Mucosa of rectum (tissue), 2 donors: ENCODE results near the gene PCNX2.

Source experiments
- H3K27ac ChIP-seq, 2 donors: one replicate each; pipeline ENCODE4 v1.7.0; 2013; ENCODE audit warnings: inconsistent platforms in 2 of 2, low read depth in 2 of 2, low read length in 2 of 2
- H3K27me3 ChIP-seq, 2 donors: one replicate each; pipeline ENCODE4 v1.7.0; 2013; ENCODE audit warnings: low read length in 2 of 2; ENCODE audit not compliant: control insufficient read depth in 2 of 2, insufficient read depth in 2 of 2
- H3K36me3 ChIP-seq, 2 donors: one replicate each; pipeline ENCODE4 v1.7.0; 2013; ENCODE audit warnings: low read length in 2 of 2; ENCODE audit not compliant: control insufficient read depth in 2 of 2, insufficient read depth in 2 of 2
- H3K4me1 ChIP-seq, 2 donors: one replicate each; pipeline ENCODE4 v1.7.0; 2013; ENCODE audit warnings: low read length in 2 of 2, mild to moderate bottlenecking in 1 of 2; ENCODE audit not compliant: control insufficient read depth in 2 of 2, insufficient read depth in 2 of 2
- H3K4me3 ChIP-seq, 2 donors: one replicate each; pipeline ENCODE4 v1.7.0; 2013; ENCODE audit warnings: low read length in 2 of 2
- H3K9ac ChIP-seq, 2 donors: one replicate each; pipeline ENCODE4 v1.7.0; 2013; ENCODE audit warnings: low read length in 2 of 2, low read depth in 1 of 2, mild to moderate bottlenecking in 1 of 2
- H3K9me3 ChIP-seq, 2 donors: one replicate each; pipeline ENCODE4 v1.7.0; 2013; ENCODE audit warnings: low read length in 2 of 2; ENCODE audit not compliant: control insufficient read depth in 2 of 2
- donor health status: healthy.
- donor health status: Normal muscosa, but diverticular disease.

PCNX2 gene, protein sequence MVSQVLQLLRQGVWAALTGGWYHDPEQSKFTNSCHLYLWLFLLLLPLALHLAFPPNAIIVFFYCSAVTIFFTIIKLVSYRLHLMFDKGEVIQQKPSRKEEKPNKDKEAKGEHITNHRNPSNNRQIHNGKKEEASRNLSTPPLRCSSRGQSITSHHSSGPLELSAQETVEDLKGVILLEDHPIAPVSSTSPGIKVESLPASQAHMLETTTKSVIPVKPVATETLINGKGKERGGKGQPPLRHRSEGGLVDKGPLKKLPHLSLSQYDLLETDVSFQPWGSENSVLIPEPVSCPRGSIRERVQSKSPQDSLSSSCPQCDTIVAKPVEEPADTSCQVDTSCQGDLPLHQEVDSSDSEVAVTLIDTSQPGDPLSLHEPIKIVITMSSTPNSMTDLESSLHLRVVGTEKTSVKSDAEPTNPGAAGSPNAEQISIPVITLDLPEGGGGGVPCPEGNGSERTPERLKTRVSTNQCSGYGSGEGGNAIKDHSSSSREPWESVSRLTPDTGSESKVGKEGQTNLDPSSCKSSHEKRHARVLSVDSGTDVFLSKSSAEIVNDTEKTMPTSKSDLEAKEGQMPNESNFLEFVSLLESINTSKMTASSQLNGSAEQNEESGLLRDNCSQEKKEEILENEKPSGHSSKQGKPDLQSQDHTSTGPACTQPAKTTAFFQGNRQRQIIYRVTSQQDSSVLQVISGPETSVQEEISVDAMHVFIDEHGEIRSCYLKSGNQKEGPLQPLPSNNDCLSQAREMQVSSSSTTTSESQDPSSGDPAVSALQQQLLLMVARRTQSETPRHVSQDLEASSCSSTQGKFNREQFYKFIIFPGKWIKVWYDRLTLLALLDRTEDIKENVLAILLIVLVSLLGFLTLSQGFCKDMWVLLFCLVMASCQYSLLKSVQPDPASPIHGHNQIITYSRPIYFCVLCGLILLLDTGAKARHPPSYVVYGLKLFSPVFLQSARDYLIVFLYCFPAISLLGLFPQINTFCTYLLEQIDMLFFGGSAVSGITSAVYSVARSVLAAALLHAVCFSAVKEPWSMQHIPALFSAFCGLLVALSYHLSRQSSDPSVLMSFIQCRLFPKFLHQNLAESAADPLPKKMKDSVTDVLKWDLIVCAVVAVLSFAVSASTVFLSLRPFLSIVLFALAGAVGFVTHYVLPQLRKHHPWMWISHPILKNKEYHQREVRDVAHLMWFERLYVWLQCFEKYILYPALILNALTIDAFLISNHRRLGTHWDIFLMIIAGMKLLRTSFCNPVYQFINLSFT (N-terminal part only)

DNA sequence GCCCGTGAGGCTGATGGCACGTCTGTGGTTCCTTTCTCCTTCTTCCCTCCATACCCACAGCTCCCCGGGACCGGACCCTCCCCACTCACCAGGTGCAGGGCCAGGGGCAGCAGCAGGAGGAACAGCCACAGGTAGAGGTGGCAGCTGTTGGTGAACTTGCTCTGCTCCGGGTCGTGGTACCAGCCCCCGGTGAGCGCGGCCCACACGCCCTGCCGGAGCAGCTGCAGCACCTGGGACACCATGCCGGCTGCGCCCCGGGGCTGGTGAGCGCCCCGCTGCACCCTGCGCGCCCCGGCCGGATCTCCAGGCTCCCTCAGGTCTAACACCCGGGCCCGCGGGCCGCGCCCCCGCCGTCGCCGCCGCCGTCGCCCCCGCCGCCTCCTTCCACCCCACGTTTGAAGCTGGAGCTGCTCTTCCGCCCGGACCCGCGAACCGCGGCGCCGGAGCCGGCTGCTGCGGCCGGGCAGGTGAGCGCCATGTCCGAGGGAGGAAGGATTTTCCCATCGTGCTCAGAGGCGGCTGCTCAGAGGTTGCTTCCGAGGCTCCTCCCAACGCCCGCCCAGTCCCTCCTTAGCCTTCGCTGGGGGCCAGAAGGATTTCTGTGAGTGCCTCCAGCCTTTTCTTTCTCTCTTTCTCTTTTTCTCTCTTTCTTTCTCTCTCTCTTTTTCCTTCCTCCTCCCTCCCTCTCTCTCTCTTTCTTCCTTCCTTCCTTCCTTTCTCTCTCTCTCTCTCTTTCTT is at the start of gene PCNX2:
Gene PCNX2, minus strand, starts transcription at position 489 of the 738 bp plus-strand sequence. Its CDS starts 247 bp downstream, at position 242.
- Histone ChIP-seq H3K36me3 (no peaks in the 10 kb centered on the region), H3K27ac (peak within 1 kb of the TSS; percentile 13 to 27), H3K4me3 (peak within 1 kb of the TSS; percentile 69 to 73), H3K27me3 (no peaks in the 10 kb centered on the region), H3K9me3 (no peaks in the 10 kb centered on the region), H3K4me1 (peaks cover 0 to 6% of the 10 kb centered on the region in 2 donors), H3K9ac (peak within 1 kb of the TSS; percentile 36 to 59)

- no peaks in the 10 kb centered on the region for H3K9me3 ChIP-seq
- H3K27me3 ChIP-seq = no peaks in the 10 kb centered on the region
- H3K4me3 ChIP-seq = no peak overlapping the region
- H3K36me3 ChIP-seq = no peaks in the 10 kb centered on the region
- no peak overlapping the region for H3K27ac ChIP-seq
- H3K9ac ChIP-seq = no peak overlapping the region
- H3K4me1 ChIP-seq = peaks cover 0 to 6% of the 10 kb centered on the region in 2 donors
These were observed 47.7 kb upstream of the PCNX2 start for GRCh38 chr1:233343262-233343661.

GRCh38 chr1:233342086-233342485 is 46.6 kb upstream of the PCNX2 start:
- Histone ChIP-seq H3K9me3 (no peaks in the 10 kb centered on the region), H3K4me3 (no peak overlapping the region), H3K36me3 (no peaks in the 10 kb centered on the region), H3K27ac (no peak overlapping the region), H3K27me3 (no peaks in the 10 kb centered on the region), H3K9ac (no peak overlapping the region), H3K4me1 (peaks cover 2 to 6% of the 10 kb centered on the region in 2 donors)

GRCh38 chr1:233340966-233341516 is 45.5 kb upstream of the PCNX2 start:
- H3K4me3 ChIP-seq = no peak overlapping the region
- peaks cover 2 to 6% of the 10 kb centered on the region in 2 donors for H3K4me1 ChIP-seq
- H3K27ac ChIP-seq = no peak overlapping the region
- H3K27me3 ChIP-seq = peaks cover 0 to 3% of the 10 kb centered on the region in 2 donors
- no peaks in the 10 kb centered on the region for H3K9me3 ChIP-seq
- no peaks in the 10 kb centered on the region for H3K36me3 ChIP-seq
- H3K9ac ChIP-seq = no peak overlapping the region

DNA sequence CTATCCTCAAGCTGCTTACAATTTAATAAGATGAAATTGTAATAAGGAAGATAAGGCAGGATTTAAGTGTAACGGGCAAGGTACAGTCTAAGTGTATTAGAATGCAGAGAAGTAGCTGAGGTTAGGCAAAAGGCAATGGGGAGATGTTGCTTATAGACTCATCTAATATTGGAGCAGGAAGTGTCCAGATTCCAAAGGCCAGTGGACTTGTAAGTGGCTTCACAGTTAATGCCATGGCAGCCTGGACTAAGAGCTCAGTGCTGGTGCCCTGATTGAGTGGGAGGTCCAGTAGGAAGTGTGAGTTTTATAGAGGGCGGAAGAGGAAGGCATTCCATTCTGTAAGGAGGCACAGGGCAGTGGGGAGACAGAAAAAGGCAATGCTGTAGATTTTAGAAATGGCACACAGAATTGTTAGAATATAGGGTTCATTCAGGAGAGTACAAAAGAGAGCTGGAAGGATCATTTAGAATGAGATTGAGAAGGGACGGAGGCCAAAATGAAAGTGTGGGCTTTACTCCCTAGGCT is 44.6 kb upstream of the PCNX2 start:
- H3K9ac ChIP-seq = no peak overlapping the region
- H3K27ac ChIP-seq = no peak overlapping the region
- peaks cover 2 to 6% of the 10 kb centered on the region in 2 donors for H3K4me1 ChIP-seq
- H3K4me3 ChIP-seq = no peak overlapping the region
- no peaks in the 10 kb centered on the region for H3K9me3 ChIP-seq
- H3K36me3 ChIP-seq = no peaks in the 10 kb centered on the region
- H3K27me3 ChIP-seq = peaks cover 0 to 3% of the 10 kb centered on the region in 2 donors

DNA sequence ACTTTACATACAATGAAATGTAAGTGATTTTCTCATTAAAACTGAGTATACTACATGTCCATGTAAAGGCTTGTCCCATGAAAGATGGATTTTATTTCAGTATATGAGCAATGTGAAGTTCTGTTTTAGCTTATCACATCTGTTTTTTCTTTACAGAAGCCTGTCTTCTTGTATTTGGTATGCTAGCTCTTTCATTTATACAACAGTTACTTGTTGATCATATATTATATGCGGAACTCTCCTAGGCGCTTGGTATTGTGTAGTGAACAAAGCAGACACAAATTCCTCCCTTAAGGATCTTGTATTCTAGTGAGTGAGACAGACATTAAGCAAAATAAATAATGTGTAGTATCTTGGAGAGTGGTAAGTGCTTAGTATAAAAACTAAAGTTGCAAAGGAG is 42.6 kb upstream of the PCNX2 start:
- Histone ChIP-seq H3K4me3 (no peak overlapping the region), H3K27ac (no peak overlapping the region), H3K36me3 (no peaks in the 10 kb centered on the region), H3K9ac (no peak overlapping the region), H3K4me1 (peaks cover 2 to 10% of the 10 kb centered on the region in 2 donors), H3K27me3 (peaks cover 0 to 3% of the 10 kb centered on the region in 2 donors), H3K9me3 (no peaks in the 10 kb centered on the region)

DNA sequence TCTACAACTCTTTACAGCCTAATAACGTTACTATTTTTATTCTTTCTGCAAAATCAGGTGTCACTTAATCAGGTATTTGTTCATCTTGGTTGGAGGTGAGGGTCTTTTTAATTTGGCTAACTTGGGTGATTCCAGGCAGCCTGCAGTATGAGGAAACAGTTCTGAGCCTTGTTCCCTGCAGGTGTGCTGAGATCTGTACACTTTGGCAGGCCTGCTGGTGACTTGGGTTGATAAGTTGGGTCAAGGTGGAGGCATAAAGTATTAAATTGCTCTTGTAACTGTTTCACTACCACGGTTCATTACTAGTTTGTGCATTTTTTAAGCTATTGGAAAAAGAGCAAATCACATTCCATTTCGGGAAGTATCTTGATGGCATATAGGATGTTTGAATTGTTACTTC is 42.0 kb upstream of the PCNX2 start:
- Histone ChIP-seq H3K4me1 (peaks cover 2 to 8% of the 10 kb centered on the region in 2 donors), H3K27me3 (peaks cover 0 to 3% of the 10 kb centered on the region in 2 donors), H3K4me3 (no peak overlapping the region), H3K27ac (no peak overlapping the region), H3K9me3 (no peaks in the 10 kb centered on the region), H3K9ac (no peak overlapping the region), H3K36me3 (no peaks in the 10 kb centered on the region)

GRCh38 chr1:233336554-233337456 is 41.3 kb upstream of the PCNX2 start:
- Histone ChIP-seq H3K4me1 (peaks cover 2 to 8% of the 10 kb centered on the region in 2 donors), H3K27ac (no peak overlapping the region), H3K27me3 (peaks cover 0 to 3% of the 10 kb centered on the region in 2 donors), H3K36me3 (no peaks in the 10 kb centered on the region), H3K9me3 (no peaks in the 10 kb centered on the region), H3K4me3 (no peak overlapping the region), H3K9ac (no peak overlapping the region)
